Mesendoderm (in vitro differentiated cells): ENCODE data around the gene SMIM24. TPM values are rescaled to one million over a fixed set of nuclear protein-coding genes. Genes with fewer than 3 reads are reported as not detected.
"Not testable (repeated sequence)": the region's sequence is repeated elsewhere in the genome, so short reads cannot be mapped to it uniquely, and the experiment has no call there.

Experiments used
- DNase-seq: peaks from one replicate; pipeline ENCODE4 v3.0.0; 2013
- H2AK5ac ChIP-seq: 2 replicates; pipeline ENCODE4 v1.6.1; 2013; ENCODE audit warnings: low read length, inconsistent platforms
- H2BK120ac ChIP-seq: 2 replicates; pipeline ENCODE4 v1.6.1; 2013; ENCODE audit warnings: low read depth, mild to moderate bottlenecking, low read length, moderate library complexity, mixed read lengths
- H2BK15ac ChIP-seq: replicated peaks from 2 replicates; pipeline ENCODE4 v1.6.1; 2013; ENCODE audit warnings: low read depth, mild to moderate bottlenecking, moderate library complexity
- H2BK5ac ChIP-seq: 2 replicates; pipeline ENCODE4 v1.6.1; 2013; ENCODE audit warnings: low read length, inconsistent platforms
- H3K18ac ChIP-seq: 2 replicates; pipeline ENCODE4 v1.6.1; 2013; ENCODE audit warnings: mild to moderate bottlenecking, low read length, mixed read lengths
- H3K23ac ChIP-seq: one replicate; pipeline ENCODE4 v1.6.1; 2013; ENCODE audit warnings: low read length
- H3K27ac ChIP-seq: 2 replicates; pipeline ENCODE4 v1.5.1; 2013; ENCODE audit warnings: low read depth, mild to moderate bottlenecking, inconsistent platforms, low read length, moderate library complexity
- H3K27me3 ChIP-seq: 2 replicates; pipeline ENCODE4 v1.6.1; 2013; ENCODE audit warnings: low read length, control low read depth, mild to moderate bottlenecking, inconsistent platforms; ENCODE audit not compliant: insufficient read depth, poor library complexity
- H3K36me3 ChIP-seq: 2 replicates; pipeline ENCODE4 v1.6.1; 2013; ENCODE audit warnings: low read length, inconsistent platforms; ENCODE audit not compliant: control insufficient read depth, insufficient read depth
- H3K4ac ChIP-seq: one replicate; pipeline ENCODE4 v1.6.1; 2013; ENCODE audit warnings: low read depth, mild to moderate bottlenecking, low read length, moderate library complexity
- H3K4me1 ChIP-seq: 2 replicates; pipeline ENCODE4 v1.6.1; 2013; ENCODE audit warnings: low read depth, low read length, inconsistent platforms; ENCODE audit not compliant: control insufficient read depth
- H3K4me2 ChIP-seq: 2 replicates; pipeline ENCODE4 v1.6.1; 2013; ENCODE audit warnings: low read length
- H3K4me3 ChIP-seq: 2 replicates; pipeline ENCODE4 v1.5.1; 2013; ENCODE audit warnings: mild to moderate bottlenecking, low read length
- H3K56ac ChIP-seq: one replicate; pipeline ENCODE4 v1.6.1; 2013; ENCODE audit warnings: low read length
- H3K79me1 ChIP-seq: 2 replicates; pipeline ENCODE4 v1.6.1; 2013; ENCODE audit warnings: low read length, inconsistent platforms
- H3K79me2 ChIP-seq: 2 replicates; pipeline ENCODE4 v1.6.1; 2013; ENCODE audit warnings: mild to moderate bottlenecking, low read length; ENCODE audit not compliant: control insufficient read depth, insufficient read depth
- H3K9ac ChIP-seq: 2 replicates; pipeline ENCODE4 v1.6.1; 2013; ENCODE audit warnings: low read length, inconsistent platforms
- H4K5ac ChIP-seq: one replicate; pipeline ENCODE4 v1.6.1; 2013; ENCODE audit warnings: low read length
- H4K8ac ChIP-seq: one replicate; pipeline ENCODE4 v1.6.1; 2013; ENCODE audit warnings: low read depth, mild to moderate bottlenecking, control low read depth, low read length, moderate library complexity
- WGBS: extraction: QIAGEN DNeasy Blood & Tissue Kit; methylation state at CpG from one replicate; pipeline ENCODE4 v1.1.7; 2013; ENCODE audit warnings: low lambda C conversion rate, missing lambda C conversion rate; ENCODE audit not compliant: insufficient coverage; ENCODE audit errors: extremely low coverage; 5-methylcytosine and 5-hydroxymethylcytosine counted together
- polyA plus RNA-seq, 2 experiments: library from polyadenylated mRNA; stranded (reverse); fragments of 200-250 nt; gene quantifications; one replicate each; pipeline ENCODE4 v1.2.3, GENCODE V29; 2013

Gene SMIM24
- polyA plus RNA-seq (2013, experiment 1 of 2): 6.4 TPM
- polyA plus RNA-seq (2013, experiment 2 of 2): 5.3 TPM

DNA sequence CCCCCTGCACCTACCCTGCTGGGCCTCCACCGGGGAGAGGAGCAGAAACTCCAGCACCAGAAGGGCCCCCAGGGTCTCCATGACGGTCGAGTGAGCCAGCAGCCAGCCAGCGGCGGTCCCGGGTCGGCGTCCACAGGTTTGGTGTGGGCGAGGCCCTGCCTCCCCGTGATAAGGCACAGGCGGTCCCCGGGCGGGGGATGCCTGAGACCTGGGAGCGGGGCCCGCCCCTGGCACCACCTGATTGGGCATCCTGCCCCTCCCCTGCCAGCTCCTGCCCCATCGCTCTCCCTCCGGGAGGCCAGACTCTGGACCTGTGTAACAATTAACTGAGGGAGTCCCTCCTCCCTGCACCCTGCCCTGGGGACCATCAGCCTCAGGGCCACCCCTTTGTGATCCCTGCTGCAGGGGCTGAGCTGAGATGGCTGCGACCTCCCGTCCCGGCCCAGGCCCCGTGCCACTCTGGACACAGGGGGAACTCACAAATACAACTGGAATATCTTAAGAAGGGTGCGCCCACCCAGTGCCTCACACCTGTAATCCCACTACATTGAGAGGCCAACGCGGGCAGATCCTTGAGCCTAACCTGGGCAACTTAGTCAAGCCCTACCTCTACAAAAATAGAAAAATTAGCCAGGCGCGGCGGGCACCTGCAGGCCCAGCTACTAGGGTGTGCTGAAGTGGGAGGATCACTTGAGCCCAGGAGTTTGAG, at the start of gene SMIM24:
TSS of gene SMIM24 (minus strand) at position 143 of the 709 bp plus-strand sequence. CDS start at position 81, 62 bp downstream.
- Histone ChIP-seq H3K23ac (peak within 1 kb of the TSS; percentile 1), H3K18ac (no peak within 1 kb of the TSS), H2BK120ac (no peak within 1 kb of the TSS), H4K5ac (no peak within 1 kb of the TSS), H3K36me3 (no peaks in the 10 kb centered on the region), H2BK5ac (no peak within 1 kb of the TSS), H3K4me2 (no peak within 1 kb of the TSS), H3K4me3 (no peak within 1 kb of the TSS), H3K56ac (peak within 1 kb of the TSS; percentile 3), H3K9ac (no peak within 1 kb of the TSS), H3K79me2 (no peaks in the 10 kb centered on the region), H3K4me1 (peaks cover 2% of the 10 kb centered on the region), H2AK5ac (no peak within 1 kb of the TSS), H3K27ac (no peak within 1 kb of the TSS), H3K4ac (no peak within 1 kb of the TSS), H3K27me3 (no peaks in the 10 kb centered on the region), H4K8ac (no peak within 1 kb of the TSS), H2BK15ac (no peak within 1 kb of the TSS), H3K79me1 (no peaks in the 10 kb centered on the region)
- no CpG with 5 or more reads among the region's 27 CpGs for WGBS
- no peak for DNase-seq

DNA sequence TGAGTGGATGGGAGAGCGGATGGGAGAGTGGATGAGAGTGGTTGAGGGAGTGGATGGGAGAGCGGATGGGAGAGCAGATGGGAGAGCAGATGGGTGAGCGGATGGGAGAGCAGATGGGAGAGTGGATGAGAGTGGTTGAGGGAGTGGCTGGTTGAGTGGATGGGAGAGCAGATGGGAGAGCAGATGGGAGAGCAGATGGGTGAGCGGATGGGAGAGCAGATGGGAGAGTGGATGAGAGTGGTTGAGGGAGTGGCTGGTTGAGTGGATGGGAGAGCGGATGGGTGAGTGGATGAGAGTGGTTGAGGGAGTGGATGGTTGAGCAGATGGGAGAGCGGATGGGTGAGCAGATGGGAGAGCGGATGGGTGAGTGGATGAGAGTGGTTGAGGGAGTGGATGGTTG, 49.0 kb upstream of the SMIM24 start:
- not testable (repeated sequence) for H3K4me2 ChIP-seq, H4K8ac ChIP-seq, H3K4me3 ChIP-seq, H3K79me1 ChIP-seq, H3K9ac ChIP-seq, DNase-seq, H3K27me3 ChIP-seq, H2BK120ac ChIP-seq, H3K18ac ChIP-seq, H4K5ac ChIP-seq, H3K4me1 ChIP-seq, H3K23ac ChIP-seq, H2BK15ac ChIP-seq, H2BK5ac ChIP-seq, H3K56ac ChIP-seq, H2AK5ac ChIP-seq, H3K36me3 ChIP-seq, H3K4ac ChIP-seq, H3K79me2 ChIP-seq, H3K27ac ChIP-seq
- no CpG with 5 or more reads among the region's 7 CpGs for WGBS

DNA sequence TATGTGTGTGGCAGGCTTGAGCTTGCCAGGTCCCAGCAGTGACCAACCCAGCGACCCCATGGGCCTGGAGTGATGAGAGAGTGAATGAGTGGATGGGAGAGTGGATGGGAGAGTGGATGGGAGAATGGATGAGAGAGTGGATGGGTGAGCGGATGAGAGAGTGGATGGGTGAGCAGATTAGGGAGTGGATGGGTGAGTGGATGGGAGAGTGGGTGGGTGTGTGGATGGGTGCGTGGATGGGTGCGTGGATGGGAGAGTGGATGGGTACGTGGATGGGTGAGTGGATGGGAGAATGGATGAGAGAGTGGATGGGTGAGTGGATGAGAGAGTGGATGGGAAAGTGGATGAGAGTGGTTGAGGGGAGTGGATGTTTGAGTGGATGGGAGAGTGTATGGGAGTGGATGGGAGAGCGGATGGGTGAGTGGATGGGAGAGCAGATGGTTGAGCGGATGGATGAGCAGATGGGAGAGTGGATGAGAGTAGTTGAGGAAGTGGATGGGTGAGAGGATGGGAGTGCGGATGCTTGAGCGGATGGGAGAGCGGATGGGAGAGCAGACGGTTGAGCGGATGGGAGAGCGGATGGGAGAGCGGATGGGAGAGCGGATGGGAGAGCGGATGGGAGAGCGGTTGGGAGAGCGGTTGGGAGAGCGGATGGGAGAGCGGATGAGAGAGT, 48.4 kb upstream of the SMIM24 start:
- H3K56ac ChIP-seq: no peak overlapping the region
- H3K36me3 ChIP-seq: peaks cover 9% of the 10 kb centered on the region
- H3K18ac ChIP-seq: no peak overlapping the region
- no peaks in the 10 kb centered on the region for H3K4me1 ChIP-seq
- no peak overlapping the region for H2BK5ac ChIP-seq
- no peak overlapping the region for H2AK5ac ChIP-seq
- H3K79me1 ChIP-seq: no peaks in the 10 kb centered on the region
- no peaks in the 10 kb centered on the region for H3K79me2 ChIP-seq
- no peak for DNase-seq
- H4K8ac ChIP-seq: no peak overlapping the region
- H3K4ac ChIP-seq: no peak overlapping the region
- WGBS: no CpG with 5 or more reads among the region's 20 CpGs
- H3K27ac ChIP-seq: no peak overlapping the region
- no peak overlapping the region for H3K9ac ChIP-seq
- H2BK15ac ChIP-seq: no peak overlapping the region
- H3K23ac ChIP-seq: no peak overlapping the region
- no peaks in the 10 kb centered on the region for H3K27me3 ChIP-seq
- no peak overlapping the region for H3K4me3 ChIP-seq
- no peak overlapping the region for H4K5ac ChIP-seq
- H3K4me2 ChIP-seq: no peak overlapping the region
- H2BK120ac ChIP-seq: no peak overlapping the region

DNA sequence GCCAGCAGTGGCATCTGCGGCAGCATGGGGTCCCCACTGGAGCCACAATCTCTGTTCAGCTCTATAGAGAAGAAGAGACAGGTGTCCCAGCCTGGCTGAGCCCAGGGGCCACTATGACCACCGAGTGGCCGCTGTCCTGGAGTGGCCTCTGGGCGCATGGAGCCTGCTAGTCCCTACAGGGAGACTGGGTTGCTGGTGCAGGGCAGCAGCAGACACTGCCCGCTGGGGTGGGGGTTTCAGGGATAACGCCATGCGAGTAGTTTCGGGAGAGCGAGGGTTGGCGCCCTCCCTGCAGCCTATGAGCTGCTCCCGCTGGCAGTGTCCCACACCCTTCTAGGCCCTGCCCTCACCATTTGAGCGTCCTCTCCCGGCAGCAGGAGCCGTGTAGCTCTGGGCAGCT, 47.8 kb upstream of the SMIM24 start:
- Histone ChIP-seq H3K4me2 (no peak overlapping the region), H2AK5ac (no peak overlapping the region), H3K4me1 (no peaks in the 10 kb centered on the region)

DNA sequence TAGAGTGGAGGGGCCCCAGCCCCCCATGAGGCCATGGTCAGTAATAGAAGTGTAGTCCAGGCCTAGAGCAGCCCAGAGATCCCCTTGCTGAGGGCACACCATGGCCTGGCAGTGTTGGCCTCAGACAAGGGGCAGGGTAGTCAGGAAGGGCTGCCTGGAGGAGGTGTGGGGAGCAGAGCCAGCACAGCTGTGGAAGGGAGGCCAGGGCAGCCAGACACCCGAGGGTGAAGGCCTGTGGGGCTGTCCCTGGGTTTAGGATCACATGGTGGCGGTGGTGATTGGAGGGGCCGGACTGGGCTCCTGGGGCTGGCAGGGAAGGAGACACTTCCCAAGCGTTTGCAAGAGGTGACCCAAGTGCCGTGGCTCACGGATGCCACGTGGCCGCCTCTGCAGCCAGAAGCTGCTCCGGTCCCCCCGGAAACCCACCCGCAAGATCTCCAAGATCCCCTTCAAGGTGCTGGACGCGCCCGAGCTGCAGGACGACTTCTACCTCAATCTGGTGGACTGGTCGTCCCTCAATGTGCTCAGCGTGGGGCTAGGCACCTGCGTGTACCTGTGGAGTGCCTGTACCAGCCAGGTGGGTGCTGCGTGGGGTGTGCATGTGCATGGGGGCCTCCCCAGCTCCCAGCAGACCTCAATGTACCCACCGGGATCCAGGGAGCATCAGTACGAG, 47.0 kb upstream of the SMIM24 start:
- H3K4me2 ChIP-seq: no peak overlapping the region
- H3K27me3 ChIP-seq: no peaks in the 10 kb centered on the region
- H3K23ac ChIP-seq: no peak overlapping the region
- H3K56ac ChIP-seq: no peak overlapping the region
- no peak overlapping the region for H2AK5ac ChIP-seq
- H3K4ac ChIP-seq: no peak overlapping the region
- H3K4me1 ChIP-seq: no peaks in the 10 kb centered on the region
- peaks cover 6% of the 10 kb centered on the region for H3K36me3 ChIP-seq
- no peak overlapping the region for H4K5ac ChIP-seq
- no peaks in the 10 kb centered on the region for H3K79me1 ChIP-seq
- H3K9ac ChIP-seq: no peak overlapping the region
- no peak overlapping the region for H2BK15ac ChIP-seq
- H3K4me3 ChIP-seq: no peak overlapping the region
- H4K8ac ChIP-seq: no peak overlapping the region
- H3K18ac ChIP-seq: no peak overlapping the region
- no peak overlapping the region for H2BK120ac ChIP-seq
- H3K79me2 ChIP-seq: no peaks in the 10 kb centered on the region
- no peak for DNase-seq
- no CpG with 5 or more reads among the region's 21 CpGs for WGBS
- no peak overlapping the region for H2BK5ac ChIP-seq
- no peak overlapping the region for H3K27ac ChIP-seq

More for the DNA sequence above, 47.8 kb upstream of the SMIM24 start:
- H3K27me3 ChIP-seq: no peaks in the 10 kb centered on the region
- H4K8ac ChIP-seq: no peak overlapping the region
- no peak overlapping the region for H3K4ac ChIP-seq
- H3K36me3 ChIP-seq: peaks cover 6% of the 10 kb centered on the region
- H3K23ac ChIP-seq: no peak overlapping the region
- no peak overlapping the region for H3K18ac ChIP-seq
- no peak overlapping the region for H4K5ac ChIP-seq
- no peak overlapping the region for H3K56ac ChIP-seq
- WGBS: no CpG with 5 or more reads among the region's 14 CpGs
- H3K9ac ChIP-seq: no peak overlapping the region
- no peak overlapping the region for H2BK15ac ChIP-seq
- H3K79me1 ChIP-seq: no peaks in the 10 kb centered on the region
- no peak for DNase-seq
- no peak overlapping the region for H3K4me3 ChIP-seq
- no peak overlapping the region for H2BK5ac ChIP-seq
- no peaks in the 10 kb centered on the region for H3K79me2 ChIP-seq
- no peak overlapping the region for H2BK120ac ChIP-seq
- no peak overlapping the region for H3K27ac ChIP-seq
